Neural crest cell (in vitro differentiated cells): ENCODE measurements around the gene SESN1. TPM values are rescaled to one million over a fixed set of nuclear protein-coding genes. Genes with fewer than 3 reads are reported as not detected.

ENCODE experiments used
- DNase-seq: peaks from one replicate; pipeline ENCODE4 v3.0.0; 2021; ENCODE audit warnings: low read depth, mixed read lengths, low spot score
- H3K27ac Mint-ChIP-seq: one replicate; pipeline ENCODE4 v1.8.0; 2021; ENCODE audit warnings: mild to moderate bottlenecking, mixed read lengths; ENCODE audit not compliant: unreplicated experiment
- H3K27me3 Mint-ChIP-seq: 2 replicates; pipeline ENCODE4 v1.8.0; 2021; ENCODE audit warnings: low read depth, mild to moderate bottlenecking, mixed read lengths
- H3K36me3 Mint-ChIP-seq: 2 replicates; pipeline ENCODE4 v1.8.0; 2021; ENCODE audit warnings: low read depth, mild to moderate bottlenecking, mixed read lengths
- H3K4me1 Mint-ChIP-seq: 2 replicates; pipeline ENCODE4 v1.8.0; 2021; ENCODE audit warnings: mixed read lengths
- H3K4me3 Mint-ChIP-seq: one replicate; pipeline ENCODE4 v1.8.0; 2021; ENCODE audit warnings: mild to moderate bottlenecking, mixed read lengths
- H3K9me3 Mint-ChIP-seq: 2 replicates; pipeline ENCODE4 v1.8.0; 2021; ENCODE audit warnings: mixed read lengths
- total RNA-seq: library from RNA; stranded (reverse); gene quantifications from 2 replicates; pipeline ENCODE4 v1.2.1, GENCODE V29; 2021
- TF ChIP-seq, protein P1 (sequence below): fragments of 200-600 bp; sonication (generic); conservative IDR thresholded peaks from 2 replicates; pipeline ENCODE4 v1.5.0; 2021; ENCODE audit warnings: antibody characterized with exemption, mild to moderate bottlenecking

Gene SESN1
- total RNA-seq, 1 donor from 2014 or later, result 11.5 TPM

DNA sequence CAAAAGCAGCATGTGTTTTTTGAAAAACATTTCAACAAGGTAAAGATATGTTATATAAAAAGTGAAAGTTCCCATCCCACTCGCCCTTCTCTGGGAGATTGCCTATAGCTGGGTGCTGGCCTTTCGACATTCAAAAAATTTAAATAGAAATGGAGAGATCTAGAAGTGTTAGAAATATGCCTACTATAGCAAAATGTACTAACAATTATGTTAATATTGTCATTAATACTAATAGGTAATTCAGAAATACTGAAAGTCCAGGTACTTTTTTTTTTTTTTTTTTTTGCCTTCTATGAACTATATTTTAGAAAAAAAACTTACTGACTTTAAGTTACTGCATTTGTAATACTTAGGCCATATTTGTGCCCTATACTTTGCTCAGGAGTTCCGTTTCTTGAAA is 87.1 kb downstream of the SESN1 start:
- no peaks in the 10 kb centered on the region for H3K9me3 Mint-ChIP-seq
- H3K36me3 Mint-ChIP-seq, result no peaks in the 10 kb centered on the region
- peaks cover 21% of the 10 kb centered on the region for H3K27me3 Mint-ChIP-seq
- H3K27ac Mint-ChIP-seq, result no peak overlapping the region
- DNase-seq, result no peak
- TF ChIP-seq, protein P1, sequence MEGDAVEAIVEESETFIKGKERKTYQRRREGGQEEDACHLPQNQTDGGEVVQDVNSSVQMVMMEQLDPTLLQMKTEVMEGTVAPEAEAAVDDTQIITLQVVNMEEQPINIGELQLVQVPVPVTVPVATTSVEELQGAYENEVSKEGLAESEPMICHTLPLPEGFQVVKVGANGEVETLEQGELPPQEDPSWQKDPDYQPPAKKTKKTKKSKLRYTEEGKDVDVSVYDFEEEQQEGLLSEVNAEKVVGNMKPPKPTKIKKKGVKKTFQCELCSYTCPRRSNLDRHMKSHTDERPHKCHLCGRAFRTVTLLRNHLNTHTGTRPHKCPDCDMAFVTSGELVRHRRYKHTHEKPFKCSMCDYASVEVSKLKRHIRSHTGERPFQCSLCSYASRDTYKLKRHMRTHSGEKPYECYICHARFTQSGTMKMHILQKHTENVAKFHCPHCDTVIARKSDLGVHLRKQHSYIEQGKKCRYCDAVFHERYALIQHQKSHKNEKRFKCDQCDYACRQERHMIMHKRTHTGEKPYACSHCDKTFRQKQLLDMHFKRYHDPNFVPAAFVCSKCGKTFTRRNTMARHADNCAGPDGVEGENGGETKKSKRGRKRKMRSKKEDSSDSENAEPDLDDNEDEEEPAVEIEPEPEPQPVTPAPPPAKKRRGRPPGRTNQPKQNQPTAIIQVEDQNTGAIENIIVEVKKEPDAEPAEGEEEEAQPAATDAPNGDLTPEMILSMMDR, result no peak
- H3K4me3 Mint-ChIP-seq, result peak overlapping the region; percentile 90
- H3K4me1 Mint-ChIP-seq, result peaks cover 18% of the 10 kb centered on the region

DNA sequence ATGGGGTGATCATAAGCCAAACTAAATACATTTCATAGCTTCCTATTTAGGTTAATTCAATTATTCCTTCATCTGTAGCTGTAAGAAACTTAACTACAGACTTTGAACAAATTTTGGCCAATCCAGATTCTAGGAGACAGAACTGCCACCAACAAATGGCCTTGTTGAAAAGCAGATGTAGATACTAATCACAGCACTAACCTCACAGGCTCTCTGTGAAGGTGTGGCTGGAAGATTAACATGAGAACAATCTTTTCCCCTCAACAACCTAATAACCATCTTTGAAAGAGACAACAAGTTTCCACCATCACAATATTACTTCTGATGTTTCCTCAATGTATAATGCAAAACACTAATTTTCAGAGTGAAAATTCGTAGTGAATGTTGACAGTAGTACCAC is 87.8 kb downstream of the SESN1 start:
- no peak for DNase-seq
- peak overlapping the region; percentile 63 for H3K4me3 Mint-ChIP-seq
- H3K27ac Mint-ChIP-seq, result no peak overlapping the region
- H3K36me3 Mint-ChIP-seq, result no peaks in the 10 kb centered on the region
- TF ChIP-seq, protein P1, result no peak
- H3K27me3 Mint-ChIP-seq, result peaks cover 21% of the 10 kb centered on the region
- no peaks in the 10 kb centered on the region for H3K9me3 Mint-ChIP-seq
- H3K4me1 Mint-ChIP-seq, result peaks cover 18% of the 10 kb centered on the region

- no peak overlapping the region for H3K4me3 Mint-ChIP-seq
- TF ChIP-seq, protein P1, result no peak
- no peaks in the 10 kb centered on the region for H3K36me3 Mint-ChIP-seq
- peaks cover 2% of the 10 kb centered on the region for H3K4me1 Mint-ChIP-seq
- no peak overlapping the region for H3K27ac Mint-ChIP-seq
- DNase-seq, result no peak
- H3K9me3 Mint-ChIP-seq, result no peaks in the 10 kb centered on the region
- peaks cover 11% of the 10 kb centered on the region for H3K27me3 Mint-ChIP-seq
Observed at GRCh38 chr6:109002882-109003281, 91.8 kb downstream of the SESN1 start.

- DNase-seq, result no peak
- Mint-ChIP-seq H3K27ac (no peak overlapping the region), H3K9me3 (no peaks in the 10 kb centered on the region), H3K27me3 (peaks cover 7% of the 10 kb centered on the region), H3K4me1 (no peaks in the 10 kb centered on the region), H3K4me3 (no peak overlapping the region), H3K36me3 (no peaks in the 10 kb centered on the region)
- TF ChIP-seq, protein P1, result no peak
Observed at GRCh38 chr6:109002051-109002697, 92.5 kb downstream of the SESN1 start.

DNA sequence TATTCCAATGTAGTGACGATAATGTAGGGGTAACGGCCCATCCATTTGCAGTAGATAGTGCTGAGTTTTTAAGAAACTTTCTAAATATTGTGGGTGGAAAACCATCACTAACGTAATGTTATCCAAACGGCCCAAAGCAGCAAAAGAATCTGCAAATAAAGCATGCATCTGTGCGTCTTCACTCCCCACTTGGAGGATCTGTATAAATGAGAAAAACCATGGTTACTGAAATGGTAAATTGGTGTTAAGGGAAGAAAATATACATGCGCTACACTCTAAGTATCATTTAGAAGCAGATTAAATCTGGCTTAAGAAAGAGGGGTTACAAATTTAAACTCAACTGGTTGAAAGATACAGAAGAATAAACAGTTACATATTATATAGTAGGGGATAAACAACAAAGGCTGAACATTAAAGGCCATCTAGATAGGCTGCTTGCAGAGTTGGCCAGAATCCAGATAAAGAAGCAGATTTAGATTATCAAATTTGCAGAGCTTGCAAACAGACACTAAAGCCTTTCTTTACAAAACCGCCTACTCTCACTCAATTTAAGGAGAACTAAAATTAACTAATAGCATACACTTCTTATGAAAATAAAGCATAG is 93.3 kb downstream of the SESN1 start:
- TF ChIP-seq, protein P1, result no peak
- no peak for DNase-seq
- no peaks in the 10 kb centered on the region for H3K4me1 Mint-ChIP-seq
- H3K4me3 Mint-ChIP-seq, result no peak overlapping the region
- no peak overlapping the region for H3K27ac Mint-ChIP-seq
- H3K36me3 Mint-ChIP-seq, result no peaks in the 10 kb centered on the region
- H3K27me3 Mint-ChIP-seq, result no peaks in the 10 kb centered on the region
- H3K9me3 Mint-ChIP-seq, result no peaks in the 10 kb centered on the region
